Esophagus squamous epithelium (tissue), 5 donors: Measurements from ENCODE around the gene NDUFS2. TPM values are rescaled to one million over a fixed set of nuclear protein-coding genes. Genes with fewer than 3 reads are reported as not detected.

Experiments
- DNase-seq: peaks from one replicate; lab custom pipeline; 2025; lab: John Stamatoyannopoulos, UW
- H3K27ac ChIP-seq, 4 donors: fragments of 200-600 bp; sonication (generic); one replicate each; pipeline ENCODE4 v1.5.1; 2016 to 2019; ENCODE audit warnings: mild to moderate bottlenecking in 1 of 4
- H3K27me3 ChIP-seq, 4 donors: fragments of 200-600 bp; sonication (generic); 1 replicate in 3 of 4; 2 replicates in 1 of 4; pipeline versions ENCODE4 v1.5.1 to v1.6.0; 2017 to 2021; ENCODE audit warnings: antibody characterized with exemption in 1 of 4
- H3K36me3 ChIP-seq, 3 donors: fragments of 200-600 bp; sonication (generic); one replicate each; pipeline ENCODE4 v1.5.1; 2016 to 2019
- H3K4me1 ChIP-seq, 3 donors: fragments of 200-600 bp; sonication (generic); one replicate each; pipeline ENCODE4 v1.5.1; 2017 to 2019
- H3K4me3 ChIP-seq, 4 donors: fragments of 200-600 bp; sonication (generic); 1 replicate in 3 of 4; 2 replicates in 1 of 4; pipeline ENCODE4 v1.5.1; 2016 to 2019; ENCODE audit warnings: mild to moderate bottlenecking in 2 of 4, moderate library complexity in 1 of 4
- H3K9me3 ChIP-seq, 3 donors: fragments of 200-600 bp; sonication (generic); one replicate each; pipeline ENCODE4 v1.5.1; 2016 to 2019
- POLR2A ChIP-seq, 4 donors: fragments of 450-650 bp; IDR thresholded peaks; one replicate each; pipeline ENCODE4 v1.6.1; 2017; ENCODE audit warnings: antibody characterized with exemption in 4 of 4, mild to moderate bottlenecking in 4 of 4, moderate library complexity in 3 of 4
- WGBS, 2 donors: methylation state at CpG; one replicate each; pipeline ENCODE4 v1.1.5; 2018; 5-methylcytosine and 5-hydroxymethylcytosine counted together
- intact Hi-C: fragments of 100-400 bp; cut with DNase I; formaldehyde crosslinking; loops from one replicate; pipeline ENCODE4 v1.15.0; 2022
- total RNA-seq, 4 donors: library from RNA; depleted of rRNA; stranded (reverse); fragments of >200 nt; gene quantifications; one replicate each; pipeline ENCODE4 v1.1.0, GENCODE V29; 2016
- TF ChIP-seq, protein P1 (sequence below), 6 experiments: fragments of 450-650 bp in 4 of 6; fragments of 200-600 bp in 2 of 6; sonication (generic) in 2 of 6; IDR thresholded peaks; one replicate each; pipeline ENCODE4 v1.5.1; 2016 to 2019; ENCODE audit warnings: antibody characterized with exemption in 6 of 6, mild to moderate bottlenecking in 4 of 6, moderate library complexity in 4 of 6
- donor health status: DM: yes; HTN: yes; CAD: no.

The NDUFS2 gene
- total RNA-seq, 4 donors from 2014 or later, result 77.7 to 140 (median 93.7) TPM

DNA sequence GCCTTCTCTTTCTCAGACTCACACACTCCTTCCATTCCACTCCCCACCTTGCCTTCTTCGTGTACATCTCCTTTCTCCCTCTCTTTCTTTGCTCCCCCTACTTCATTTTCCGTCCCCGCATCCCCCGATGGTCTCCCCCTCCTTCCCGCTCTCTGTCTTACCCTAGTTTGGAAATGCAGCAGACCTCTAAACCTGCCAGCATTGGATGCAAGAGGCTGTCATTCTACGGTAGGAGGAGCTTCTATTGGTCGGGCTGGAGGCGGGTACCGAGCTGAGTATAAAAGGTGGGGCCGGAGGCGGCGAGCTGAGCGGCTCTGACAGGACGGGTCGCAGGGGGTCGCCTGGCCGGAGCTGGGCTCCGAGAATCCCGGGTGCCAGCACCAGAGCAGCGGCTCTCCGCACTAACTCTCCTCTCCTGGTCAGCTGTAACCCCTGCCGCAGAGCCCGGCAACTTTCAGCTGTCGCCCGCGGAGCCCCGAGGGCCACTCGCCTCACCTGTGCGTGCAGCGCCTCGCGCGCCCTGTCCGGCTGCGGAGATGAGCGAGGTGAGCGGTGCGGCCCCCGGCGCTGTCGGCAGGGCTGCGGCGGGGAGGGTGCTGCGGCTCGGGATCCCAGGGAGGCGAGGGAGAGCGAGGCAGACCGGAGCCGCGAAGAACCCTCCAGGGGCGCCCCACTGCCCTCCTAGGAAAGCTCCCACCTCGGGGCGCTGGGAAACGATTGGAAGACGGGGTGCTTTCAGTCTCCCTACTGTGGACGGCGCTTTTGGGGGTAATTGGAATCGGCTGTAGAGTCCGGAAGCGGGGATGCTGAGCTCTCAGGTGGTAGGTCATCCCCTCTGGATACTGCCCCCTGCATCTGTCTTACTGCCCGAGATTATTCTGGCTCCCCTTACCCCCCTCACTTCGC is 56.5 kb downstream of the NDUFS2 start, which contains the start of gene PCP4L1:
Gene PCP4L1, plus strand, starts transcription at position 307 of the 906 bp plus-strand sequence. Its CDS starts 230 bp downstream, at position 537.
- Histone ChIP-seq H3K27me3 (peaks cover 0 to 49% (median 0%) of the 10 kb centered on the region in 4 donors), H3K36me3 (no peaks in the 10 kb centered on the region), H3K4me1 (peaks cover 15 to 73% (median 30%) of the 10 kb centered on the region in 3 donors), H3K9me3 (peaks cover 0 to 16% (median 9%) of the 10 kb centered on the region in 3 donors), H3K4me3 (peak within 1 kb of the TSS; percentile 48 to 77 (median 58)), H3K27ac (peak within 1 kb of the TSS; percentile 44 to 71 (median 54))
- peak in 1 of 4 donors; percentile 53 for TF ChIP-seq POLR2A (IDR thresholded peaks at IDR 0.05)
- TF ChIP-seq, protein P1, sequence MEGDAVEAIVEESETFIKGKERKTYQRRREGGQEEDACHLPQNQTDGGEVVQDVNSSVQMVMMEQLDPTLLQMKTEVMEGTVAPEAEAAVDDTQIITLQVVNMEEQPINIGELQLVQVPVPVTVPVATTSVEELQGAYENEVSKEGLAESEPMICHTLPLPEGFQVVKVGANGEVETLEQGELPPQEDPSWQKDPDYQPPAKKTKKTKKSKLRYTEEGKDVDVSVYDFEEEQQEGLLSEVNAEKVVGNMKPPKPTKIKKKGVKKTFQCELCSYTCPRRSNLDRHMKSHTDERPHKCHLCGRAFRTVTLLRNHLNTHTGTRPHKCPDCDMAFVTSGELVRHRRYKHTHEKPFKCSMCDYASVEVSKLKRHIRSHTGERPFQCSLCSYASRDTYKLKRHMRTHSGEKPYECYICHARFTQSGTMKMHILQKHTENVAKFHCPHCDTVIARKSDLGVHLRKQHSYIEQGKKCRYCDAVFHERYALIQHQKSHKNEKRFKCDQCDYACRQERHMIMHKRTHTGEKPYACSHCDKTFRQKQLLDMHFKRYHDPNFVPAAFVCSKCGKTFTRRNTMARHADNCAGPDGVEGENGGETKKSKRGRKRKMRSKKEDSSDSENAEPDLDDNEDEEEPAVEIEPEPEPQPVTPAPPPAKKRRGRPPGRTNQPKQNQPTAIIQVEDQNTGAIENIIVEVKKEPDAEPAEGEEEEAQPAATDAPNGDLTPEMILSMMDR (IDR thresholded peaks at IDR 0.05), result no peak
- DNase-seq, result no peak
- 2 to 11% methylated on average over 8 to 14 of the region's 62 CpGs for WGBS, 2 donors
- intact Hi-C loops, result no loop called here

DNA sequence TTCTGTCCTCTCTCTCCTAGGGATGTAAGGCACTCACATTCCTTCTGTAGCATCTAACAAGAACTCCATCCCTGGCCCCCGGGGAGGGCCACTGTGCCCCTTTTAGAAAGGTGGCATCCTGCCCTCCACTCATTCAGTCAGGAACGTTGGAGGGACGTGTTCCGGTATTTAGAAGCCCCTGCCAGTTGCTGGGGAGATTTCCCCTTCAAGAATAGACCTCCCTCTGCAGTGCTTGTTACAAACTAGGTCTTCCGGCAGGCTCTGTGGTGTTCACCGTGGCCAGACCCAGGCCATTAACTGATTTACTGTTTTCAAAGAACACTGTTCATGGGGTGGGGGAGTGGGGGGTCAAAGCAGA is 57.2 kb downstream of the NDUFS2 start:
- Histone ChIP-seq H3K27me3 (peaks cover 0 to 49% (median 0%) of the 10 kb centered on the region in 4 donors), H3K36me3 (no peaks in the 10 kb centered on the region), H3K4me3 (peak overlapping the region; percentile 48 to 77 (median 58)), H3K4me1 (peaks cover 15 to 73% (median 30%) of the 10 kb centered on the region in 3 donors), H3K9me3 (peaks cover 0 to 16% (median 9%) of the 10 kb centered on the region in 3 donors), H3K27ac (no peak overlapping the region)
- intact Hi-C loops, result no loop called here
- TF ChIP-seq, protein P1 (IDR thresholded peaks at IDR 0.05), result no peak
- TF ChIP-seq POLR2A (IDR thresholded peaks at IDR 0.05), result no peak
- no peak for DNase-seq
- WGBS, 2 donors, result 22% methylated on average over 5 of the region's 6 CpGs; no CpG with 5 or more reads in 1 of the 2 donors

DNA sequence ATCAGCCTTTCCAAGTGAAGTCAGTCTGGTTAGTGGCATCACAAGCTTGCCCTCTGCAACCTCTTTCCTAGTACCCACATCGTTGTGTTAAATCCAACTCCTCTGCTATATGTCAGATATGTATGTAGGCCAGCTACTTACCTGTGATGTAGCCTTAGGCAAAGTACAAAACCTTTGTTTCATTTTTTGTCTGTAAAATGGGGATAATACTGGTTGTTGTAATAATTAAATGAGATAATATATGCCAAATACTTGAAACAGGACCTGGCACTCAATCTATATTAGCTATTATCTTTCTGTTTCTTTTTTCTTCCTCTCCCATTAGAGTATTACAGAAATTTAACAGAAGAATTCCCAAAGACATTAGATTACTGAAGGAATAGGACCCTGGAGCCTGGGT is 57.6 kb downstream of the NDUFS2 start:
- no peak overlapping the region for H3K27ac ChIP-seq
- intact Hi-C loops, result no loop called here
- no peak for TF ChIP-seq POLR2A (IDR thresholded peaks at IDR 0.05)
- TF ChIP-seq, protein P1 (IDR thresholded peaks at IDR 0.05), result no peak
- peaks cover 15 to 73% (median 30%) of the 10 kb centered on the region in 3 donors for H3K4me1 ChIP-seq
- H3K27me3 ChIP-seq, result peaks cover 0 to 49% (median 0%) of the 10 kb centered on the region in 4 donors
- peaks cover 0 to 16% (median 9%) of the 10 kb centered on the region in 3 donors for H3K9me3 ChIP-seq
- 30 to 38% methylated on average over 1 of the region's 1 CpG for WGBS, 2 donors
- DNase-seq, result no peak
- H3K36me3 ChIP-seq, result no peaks in the 10 kb centered on the region
- peak overlapping the region in 2 of 4 donors; percentile 67 to 77 for H3K4me3 ChIP-seq

DNA sequence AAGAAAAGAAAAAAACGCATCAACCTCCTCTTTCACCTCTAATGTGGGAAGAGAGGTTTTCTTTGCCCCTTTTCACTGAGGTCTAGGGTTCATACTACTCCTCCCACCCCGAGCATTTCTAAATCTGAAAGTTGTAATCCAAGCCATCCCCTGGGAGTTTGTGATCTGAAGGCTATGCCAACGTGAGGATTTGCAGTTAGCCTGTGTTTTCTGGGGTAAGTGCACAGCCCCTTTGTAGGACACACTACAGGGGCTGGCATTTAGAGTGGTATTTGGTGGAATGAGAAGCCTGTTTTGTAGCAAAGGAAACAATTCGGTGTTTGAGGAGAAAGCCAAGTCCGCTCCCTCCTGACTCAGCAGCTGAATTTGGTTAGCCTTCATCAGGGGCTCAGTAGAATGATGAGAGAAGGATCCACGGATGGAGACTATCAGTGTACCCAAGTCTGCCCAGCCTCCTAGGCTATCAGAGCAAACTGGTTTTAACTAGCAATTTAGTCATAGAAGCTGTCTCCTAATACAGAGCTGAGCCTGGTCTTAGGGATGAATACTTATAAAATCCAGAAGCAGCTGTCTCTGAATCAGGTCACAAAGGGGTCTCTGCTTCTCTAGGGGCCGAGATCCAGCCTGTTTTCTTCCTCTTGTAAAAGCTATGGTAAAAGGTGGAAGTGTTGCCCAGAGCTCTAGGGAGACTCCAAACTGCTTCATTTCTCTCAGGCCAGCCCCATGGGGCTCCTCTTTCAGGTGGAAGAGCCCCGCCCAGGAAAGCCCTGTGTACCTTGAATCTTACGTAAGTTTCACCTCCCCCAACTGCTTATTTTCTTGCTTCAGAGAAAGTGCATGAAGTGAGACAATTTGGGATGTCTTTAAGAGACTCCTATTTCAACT is 58.5 kb downstream of the NDUFS2 start:
- Histone ChIP-seq H3K9me3 (peaks cover 0 to 16% (median 9%) of the 10 kb centered on the region in 3 donors), H3K27me3 (peaks cover 0 to 49% (median 0%) of the 10 kb centered on the region in 4 donors), H3K4me3 (peak overlapping the region in 1 of 4 donors; percentile 77), H3K27ac (peak overlapping the region; percentile 22 to 51 (median 37)), H3K36me3 (no peaks in the 10 kb centered on the region), H3K4me1 (peaks cover 15 to 65% (median 30%) of the 10 kb centered on the region in 3 donors)
- 17 to 24% methylated on average over 9 of the region's 9 CpGs for WGBS, 2 donors
- no peak for DNase-seq
- TF ChIP-seq POLR2A (IDR thresholded peaks at IDR 0.05), result no peak
- TF ChIP-seq, protein P1 (IDR thresholded peaks at IDR 0.05), result no peak
- intact Hi-C loops, result no loop called here
